ENCODE results near the gene CREBZF.

The CREBZF gene

GRCh38 chr11:85643191-85643614 is 21.7 kb downstream of the CREBZF start:
- no peak for TF ChIP-seq CTCF (IDR thresholded peaks at IDR 0.05; ENCODE audit: extremely low read depth, insufficient read depth, missing control alignments)
- no peak for DNase-seq (ENCODE audit: low spot score)
- in situ Hi-C loops (cut with MboI; ENCODE audit: low pct_unique_long_range_greater_than_20kb, low sequenced_read_pairs, unreplicated experiment) = no loop called here

GRCh38 chr11:85634747-85635146 is 30.2 kb downstream of the CREBZF start:
- no peak for DNase-seq (ENCODE audit: low spot score)
- TF ChIP-seq CTCF (IDR thresholded peaks at IDR 0.05; ENCODE audit: extremely low read depth, insufficient read depth, missing control alignments) = no peak
- in situ Hi-C loops (cut with MboI; ENCODE audit: low pct_unique_long_range_greater_than_20kb, low sequenced_read_pairs, unreplicated experiment) = no loop called here

GRCh38 chr11:85628771-85629341 is 36.1 kb downstream of the CREBZF start:
- no peak for DNase-seq (ENCODE audit: low spot score)
- no peak for TF ChIP-seq CTCF (IDR thresholded peaks at IDR 0.05; ENCODE audit: extremely low read depth, insufficient read depth, missing control alignments)
- in situ Hi-C loops (cut with MboI; ENCODE audit: low pct_unique_long_range_greater_than_20kb, low sequenced_read_pairs, unreplicated experiment) = no loop called here

- DNase-seq (ENCODE audit: low spot score) = peak; percentile 85
- no peak for TF ChIP-seq CTCF (IDR thresholded peaks at IDR 0.05; ENCODE audit: extremely low read depth, insufficient read depth, missing control alignments)
- in situ Hi-C loops (cut with MboI; ENCODE audit: low pct_unique_long_range_greater_than_20kb, low sequenced_read_pairs, unreplicated experiment) = no loop called here
Measured at GRCh38 chr11:85627998-85628770, 36.7 kb downstream of the CREBZF start, which contains the start of gene TMEM126B. TMEM126B (plus strand) TSS chr11:85628593; CDS start chr11:85628608, 15 bp downstream.

GRCh38 chr11:85627332-85627997 is 37.5 kb downstream of the CREBZF start, which contains the start of gene DLG2:
DLG2 (minus strand) TSS chr11:85627344.
- in situ Hi-C loops (cut with MboI; ENCODE audit: low pct_unique_long_range_greater_than_20kb, low sequenced_read_pairs, unreplicated experiment) = no loop called here
- no peak for DNase-seq (ENCODE audit: low spot score)
- no peak for TF ChIP-seq CTCF (IDR thresholded peaks at IDR 0.05; ENCODE audit: extremely low read depth, insufficient read depth, missing control alignments)

GRCh38 chr11:85626496-85626895 is 38.4 kb downstream of the CREBZF start:
- no peak for TF ChIP-seq CTCF (IDR thresholded peaks at IDR 0.05; ENCODE audit: extremely low read depth, insufficient read depth, missing control alignments)
- DNase-seq (ENCODE audit: low spot score) = no peak
- in situ Hi-C loops (cut with MboI; ENCODE audit: low pct_unique_long_range_greater_than_20kb, low sequenced_read_pairs, unreplicated experiment) = no loop called here

All from GM13977 (cell line).